Sciatic nerve (tissue), 2 donors: ENCODE data around the gene CCDC171. TPM values are rescaled to one million over a fixed set of nuclear protein-coding genes. Genes with fewer than 3 reads are reported as not detected.
"Not testable (repeated sequence)": the region's sequence is repeated elsewhere in the genome, so short reads cannot be mapped to it uniquely, and the experiment has no call there.

Source experiments
- ATAC-seq: fragments of 200-7000 bp; cut with Tn5 transposase; one replicate; pipeline ENCODE4 v1.9.1; 2020; ENCODE audit warnings: mild to moderate bottlenecking, moderate library complexity
- DNase-seq: peaks from one replicate; pipeline ENCODE4 v3.0.0-alpha.2; 2020; ENCODE audit warnings: low spot score
- intact Hi-C: fragments of 100-400 bp; cut with DNase I; formaldehyde crosslinking; loops from one replicate; pipeline ENCODE4 v1.14.2; 2022
- total RNA-seq: library from RNA; stranded (reverse); fragmentation: NEBNext Ultra II Directional; extraction: Animal tissue kit (Norgen Biotek cat#: 25700); gene quantifications from one replicate; pipeline ENCODE4 v1.2.1, GENCODE V29; 2021
- donor health status: DM: no; HTN: no; CAD: no.
- donor health status: DM: no; HTN: no; CAD: no.

The CCDC171 gene
- total RNA-seq, 1 donor from 2014 or later: 27.1 TPM

DNA sequence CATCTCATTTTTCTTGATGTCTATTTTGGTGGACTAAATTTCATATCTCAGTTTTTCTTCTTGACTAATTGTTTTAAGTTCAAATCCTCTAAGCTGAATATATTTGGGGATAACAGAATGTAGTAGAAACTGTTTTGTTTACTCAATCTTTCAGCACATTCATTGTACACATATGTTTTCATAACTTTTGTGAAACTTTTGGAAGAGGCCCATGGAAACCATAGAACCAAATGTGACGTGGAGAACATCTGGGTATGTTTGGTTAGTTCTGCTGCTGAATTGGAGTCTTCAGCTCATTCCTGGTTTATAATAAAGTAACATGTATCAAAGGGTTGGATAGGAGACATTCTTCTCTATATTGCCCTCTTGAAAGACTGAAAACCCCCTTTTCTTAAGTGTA is 88.4 kb downstream of the CCDC171 start:
- intact Hi-C loops: no loop called here
- no peak for ATAC-seq
- DNase-seq: no peak

DNA sequence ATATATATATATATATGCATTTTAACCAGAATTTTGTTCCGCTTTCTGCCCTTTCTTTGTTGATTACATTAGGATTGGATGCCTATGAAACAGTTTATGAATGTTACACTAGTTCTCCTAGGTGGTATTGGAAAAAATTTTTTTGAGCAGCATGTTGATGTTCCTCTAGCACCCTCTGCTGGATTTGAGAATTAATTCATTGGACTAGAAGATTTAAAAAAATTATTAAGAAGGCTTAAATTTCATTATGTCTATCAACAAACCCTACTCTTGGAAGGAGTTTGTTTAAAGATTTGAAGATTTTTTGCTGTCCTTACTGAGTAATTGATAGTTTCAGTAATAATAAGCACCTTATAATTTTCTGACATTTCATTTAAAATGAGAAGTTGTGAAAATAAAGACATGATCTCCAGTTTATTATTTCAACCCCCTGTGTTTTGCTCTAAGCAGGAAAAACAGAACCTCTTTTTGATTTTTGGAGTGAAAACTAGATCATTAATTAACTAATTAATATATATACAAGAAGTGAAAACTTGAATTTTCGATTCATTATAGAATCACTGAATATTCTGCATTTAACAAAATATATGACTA is 89.6 kb downstream of the CCDC171 start:
- DNase-seq (no peak), ATAC-seq (no peak)

DNA sequence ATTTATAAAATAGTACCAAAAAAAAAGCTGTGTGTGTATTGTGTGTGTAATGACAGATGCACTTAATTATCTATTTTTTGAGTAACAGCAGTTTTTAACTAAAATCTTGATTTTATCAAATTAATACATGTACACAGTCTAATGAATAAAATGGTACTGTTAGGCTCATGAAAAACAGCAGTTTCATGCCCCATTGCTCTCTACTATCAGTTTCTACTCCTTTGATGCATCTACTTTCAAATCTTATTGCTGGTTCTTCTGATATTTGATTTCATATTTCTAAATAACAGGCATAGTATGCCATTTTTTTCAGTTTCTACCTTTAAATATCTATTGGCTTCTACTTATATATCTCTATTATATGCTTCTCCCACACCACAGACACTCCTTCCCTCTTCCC is 117.4 kb downstream of the CCDC171 start:
- no peak for ATAC-seq
- intact Hi-C loops: no loop called here

More for the DNA sequence above, 89.6 kb downstream of the CCDC171 start:
- intact Hi-C loops: no loop called here

DNA sequence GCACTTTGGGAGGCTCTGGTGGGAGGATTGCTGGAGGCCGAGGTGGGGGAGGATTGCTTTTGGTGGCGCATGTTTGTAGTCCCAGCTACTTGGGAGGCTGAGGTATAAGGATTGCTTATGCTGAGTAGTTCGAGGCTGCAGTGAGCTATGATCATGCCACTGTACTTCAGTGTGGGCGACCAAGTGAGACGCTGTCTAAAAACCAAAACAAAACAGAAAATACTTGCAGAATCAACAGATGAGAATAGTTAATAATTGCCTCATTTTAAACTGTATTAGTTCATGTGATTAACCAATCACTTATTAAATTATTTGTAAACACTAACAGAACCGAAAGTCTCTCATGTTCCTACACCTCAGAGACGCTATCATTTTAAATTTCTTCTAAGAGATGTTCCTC is 118.1 kb downstream of the CCDC171 start:
- no peak for ATAC-seq
- intact Hi-C loops: no loop called here
- no peak for DNase-seq

More for the DNA sequence above, 117.4 kb downstream of the CCDC171 start:
- no peak for DNase-seq

DNA sequence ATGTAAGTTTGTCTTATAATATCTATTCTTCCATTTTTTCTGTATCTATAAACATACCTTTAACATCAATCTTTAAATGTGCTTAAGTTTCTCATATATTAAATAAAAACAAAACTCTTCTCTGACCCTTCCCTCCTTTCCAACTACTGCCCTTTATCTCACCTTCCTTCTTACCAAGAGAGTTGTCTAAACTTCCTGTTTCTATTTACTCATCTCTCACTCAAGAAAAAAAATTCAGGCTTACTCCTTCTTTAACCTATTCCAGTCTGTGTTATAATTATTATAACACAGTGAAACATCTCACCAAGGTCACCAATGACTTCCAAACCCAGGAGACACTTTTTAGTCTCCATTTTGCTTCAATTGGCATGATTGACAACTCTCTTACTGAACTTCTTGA is 140.9 kb downstream of the CCDC171 start:
- DNase-seq: no peak
- no peak for ATAC-seq
- intact Hi-C loops: no loop called here

DNA sequence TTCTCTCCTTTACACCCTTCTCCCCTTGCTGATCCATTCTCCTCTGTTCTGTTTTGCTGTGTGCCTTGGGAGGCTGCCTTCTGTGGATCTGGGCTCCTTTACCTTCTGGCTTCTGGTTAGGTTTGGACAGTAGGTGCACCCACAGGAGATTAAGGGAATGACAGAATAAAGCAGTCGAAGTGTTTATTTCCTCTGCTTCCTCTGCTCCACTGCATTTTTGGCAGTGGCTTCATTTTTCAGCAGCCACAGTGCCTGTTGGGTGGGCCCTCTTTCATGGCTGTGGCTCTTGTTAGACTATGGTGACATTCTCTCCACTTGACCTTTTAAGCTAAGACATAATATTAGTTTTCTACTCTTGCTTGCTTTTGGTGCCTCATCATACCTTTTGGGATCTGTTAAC is 144.1 kb downstream of the CCDC171 start:
- DNase-seq (no peak), ATAC-seq (no peak)
- intact Hi-C loops: no loop called here

DNA sequence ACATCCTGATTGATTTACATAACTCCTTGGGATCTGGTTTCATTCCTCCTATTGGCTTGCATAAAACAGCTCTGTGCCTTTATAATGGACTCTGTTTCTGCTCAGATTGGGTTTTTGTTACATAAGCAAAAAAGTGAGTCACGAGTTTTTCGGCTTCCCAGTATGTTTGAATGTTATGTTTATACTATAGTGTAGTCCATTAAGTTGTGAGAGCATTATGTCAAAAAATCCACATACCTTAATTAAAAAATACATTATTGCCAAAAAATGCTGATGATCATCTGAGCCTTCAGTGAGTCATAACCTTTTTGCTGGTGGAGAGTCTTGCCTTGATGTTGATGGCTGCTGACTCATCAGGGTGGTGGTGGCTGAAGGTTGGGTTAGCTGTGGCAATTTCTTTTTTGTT is 144.6 kb downstream of the CCDC171 start:
- ATAC-seq (no peak), DNase-seq (no peak)
- intact Hi-C loops: no loop called here

DNA sequence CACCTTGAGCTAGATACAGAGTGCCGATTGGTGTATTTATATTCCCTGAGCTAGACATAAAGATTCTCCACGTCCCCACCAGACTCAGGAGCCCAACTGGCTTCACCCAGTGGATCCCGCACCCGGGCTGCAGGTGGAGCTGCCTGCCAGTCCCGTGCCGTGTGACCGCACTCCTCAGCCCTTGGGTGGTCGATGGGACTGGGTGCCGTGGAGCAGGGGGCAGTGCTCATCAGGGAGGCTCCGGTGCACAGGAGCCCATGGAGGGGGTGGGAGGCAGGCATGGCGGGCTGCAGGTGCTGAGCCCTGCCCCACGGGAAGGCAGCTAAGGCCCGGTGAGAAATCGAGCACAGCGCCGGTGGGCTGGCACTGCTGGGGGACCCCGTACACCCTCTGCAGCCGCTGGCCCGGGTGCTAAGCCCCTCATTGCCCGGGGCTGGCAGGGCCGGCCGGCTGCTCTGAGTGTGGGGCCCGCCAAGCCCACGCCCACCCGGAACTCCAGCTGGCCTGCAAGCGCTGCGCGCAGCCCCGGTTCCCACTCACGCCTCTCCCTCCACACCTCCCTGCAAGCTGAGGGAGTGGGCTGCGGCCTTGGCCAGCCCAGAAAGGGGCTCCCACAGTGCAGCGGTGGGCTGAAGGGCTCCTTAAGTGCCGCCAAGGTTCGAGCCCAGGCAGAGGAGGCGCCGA is 147.2 kb downstream of the CCDC171 start:
- ATAC-seq, intact Hi-C loops, DNase-seq: not testable (repeated sequence)

DNA sequence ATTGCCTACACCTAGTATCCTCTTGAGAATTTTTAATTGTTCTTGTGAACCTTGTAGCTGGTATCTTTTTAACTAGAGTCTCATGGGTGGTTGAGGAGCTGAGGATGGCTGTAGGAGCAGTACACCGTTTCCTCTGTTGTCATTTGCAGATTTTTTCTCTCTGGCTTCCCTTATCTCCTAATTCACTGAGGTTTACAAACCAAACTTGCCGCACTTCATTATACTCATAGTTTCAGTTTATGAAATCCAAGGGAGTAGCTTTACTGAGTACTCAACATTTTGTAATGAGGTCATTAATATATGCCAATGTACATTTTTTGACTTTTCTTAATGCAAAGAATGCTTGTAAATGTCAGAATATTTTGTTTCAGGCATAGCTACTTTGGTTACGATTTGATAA is 154.2 kb downstream of the CCDC171 start:
- intact Hi-C loops: no loop called here
- no peak for ATAC-seq
- no peak for DNase-seq

DNA sequence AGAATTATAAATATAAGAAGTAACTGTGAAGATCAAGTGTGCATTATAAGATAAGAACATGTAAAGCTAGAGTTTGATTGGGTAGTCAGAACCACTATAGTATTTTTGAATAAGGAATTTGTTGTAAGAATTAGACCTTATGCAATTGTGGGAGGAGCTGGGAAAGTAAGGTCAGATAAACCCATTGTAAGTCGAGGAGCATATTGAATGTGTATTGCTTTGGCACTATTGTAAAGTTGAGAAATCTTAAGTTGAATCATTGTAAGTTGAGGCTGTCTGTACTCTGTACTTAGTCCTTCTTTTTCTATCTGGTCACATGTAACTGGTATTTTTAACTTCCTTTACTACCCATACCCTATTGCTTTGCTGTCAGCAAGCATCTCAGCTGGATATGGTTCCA is 158.7 kb downstream of the CCDC171 start:
- ATAC-seq: no peak
- no peak for DNase-seq
- intact Hi-C loops: no loop called here

DNA sequence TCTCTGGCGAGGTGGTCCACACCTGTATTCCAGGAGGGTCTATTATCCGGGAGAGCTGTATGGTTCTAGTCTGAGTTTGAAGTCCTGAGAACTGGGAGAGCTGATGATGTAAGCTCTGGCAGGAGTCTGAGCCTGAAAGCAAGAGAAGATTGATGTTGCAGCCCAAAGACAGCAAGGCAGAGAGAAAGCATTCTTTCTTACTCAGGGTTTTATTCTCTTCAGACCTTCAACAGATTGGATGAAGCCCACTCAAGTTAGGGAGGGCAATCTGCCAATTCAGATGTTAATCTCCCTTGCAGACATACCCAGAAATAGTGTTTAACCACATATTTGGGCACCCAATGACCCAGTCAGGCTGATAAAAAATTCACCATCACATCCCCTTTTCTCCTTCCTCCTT is 159.1 kb downstream of the CCDC171 start:
- DNase-seq (no peak), ATAC-seq (no peak)
- intact Hi-C loops: no loop called here

DNA sequence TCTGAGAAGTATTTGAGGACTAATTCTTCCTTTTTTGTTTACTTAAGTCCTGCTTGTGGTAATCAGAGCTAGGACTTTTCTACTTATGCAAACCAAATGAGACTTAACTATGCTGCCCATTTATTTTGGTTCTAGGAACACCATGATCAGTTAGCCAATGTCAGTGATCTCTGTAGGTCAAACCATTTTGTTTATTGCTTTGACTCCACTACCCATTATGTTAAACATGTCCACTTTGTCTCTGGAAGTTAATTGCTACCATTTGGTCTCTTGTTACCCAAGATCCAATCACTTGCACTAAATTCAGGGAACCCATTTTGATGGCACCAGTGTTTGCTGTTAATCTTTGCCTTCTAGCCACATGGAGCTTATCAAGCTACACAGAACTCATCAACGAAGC is 161.9 kb downstream of the CCDC171 start:
- no peak for DNase-seq
- no peak for ATAC-seq
- intact Hi-C loops: no loop called here

DNA sequence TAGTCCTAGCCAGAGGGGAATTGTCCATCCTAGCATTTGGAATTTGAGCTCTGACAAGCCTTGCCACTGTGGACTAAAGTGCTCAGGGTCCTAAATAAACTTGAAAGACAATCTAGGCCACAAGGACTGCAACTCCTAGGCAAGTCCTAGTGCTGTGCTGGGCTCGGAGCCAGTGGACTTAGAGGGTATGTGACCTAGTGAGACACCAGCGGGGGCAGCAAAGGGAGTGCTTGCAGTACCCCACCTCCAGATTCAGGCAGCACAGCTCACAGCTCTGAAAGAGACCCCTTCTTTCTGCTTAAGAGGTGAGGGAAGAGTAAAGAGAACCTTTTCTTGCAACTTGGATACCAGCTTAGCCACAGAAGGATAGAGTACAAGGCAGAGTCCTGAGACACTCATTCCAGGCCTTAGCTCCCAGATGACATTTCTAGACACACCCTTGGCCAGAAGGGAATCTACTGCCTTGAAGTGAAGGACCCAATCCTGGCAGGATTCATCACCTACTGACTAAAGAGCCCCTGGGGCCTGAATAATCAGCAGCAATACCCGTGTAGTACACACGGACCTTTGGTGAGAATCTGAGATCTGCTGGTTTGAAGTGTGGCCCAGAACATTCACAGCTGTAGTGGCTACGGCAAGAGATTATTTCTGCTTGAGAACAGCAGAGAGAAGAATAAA is 164.6 kb downstream of the CCDC171 start:
- no peak for ATAC-seq
- intact Hi-C loops: no loop called here
- DNase-seq: no peak

DNA sequence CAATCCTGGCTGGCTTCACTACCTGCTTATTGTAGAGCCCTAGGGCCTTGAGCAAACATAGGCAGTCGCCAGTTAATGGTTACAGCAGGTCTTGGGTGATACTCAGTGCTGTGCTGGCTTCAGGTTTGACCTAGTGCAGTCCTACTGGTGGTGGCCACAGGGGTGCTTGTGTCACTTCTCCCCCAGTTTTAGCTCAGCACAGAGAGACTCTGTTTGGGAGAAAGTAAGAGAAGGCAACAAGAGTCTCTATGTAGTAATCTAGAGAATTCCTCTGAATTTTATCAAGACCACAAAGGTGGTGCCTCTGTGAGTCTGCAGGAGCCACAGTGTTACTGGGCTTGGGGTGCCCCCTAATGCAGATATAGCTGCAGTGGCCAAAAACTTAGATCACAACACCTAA is 165.6 kb downstream of the CCDC171 start:
- intact Hi-C loops: no loop called here
- ATAC-seq (no peak), DNase-seq (no peak)

DNA sequence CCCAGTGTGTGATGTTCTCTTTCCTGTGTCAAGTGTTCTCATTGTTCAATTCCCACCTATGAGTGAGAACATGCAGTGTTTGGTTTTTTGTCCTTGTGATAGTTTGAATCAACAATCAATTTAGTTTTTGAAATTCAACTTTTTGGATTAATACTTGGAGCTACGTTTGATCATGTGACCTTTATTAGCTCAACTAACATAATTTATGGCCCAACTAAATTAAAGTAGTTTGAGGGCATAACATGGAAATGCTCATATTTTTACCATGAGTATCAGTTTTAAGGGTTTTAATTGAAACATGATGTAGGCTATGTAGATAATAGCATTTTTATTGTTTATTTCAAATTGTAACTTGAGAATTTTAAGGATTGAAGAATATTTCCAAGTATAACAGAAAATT is 168.0 kb downstream of the CCDC171 start:
- no peak for ATAC-seq
- intact Hi-C loops: no loop called here
- DNase-seq: no peak

DNA sequence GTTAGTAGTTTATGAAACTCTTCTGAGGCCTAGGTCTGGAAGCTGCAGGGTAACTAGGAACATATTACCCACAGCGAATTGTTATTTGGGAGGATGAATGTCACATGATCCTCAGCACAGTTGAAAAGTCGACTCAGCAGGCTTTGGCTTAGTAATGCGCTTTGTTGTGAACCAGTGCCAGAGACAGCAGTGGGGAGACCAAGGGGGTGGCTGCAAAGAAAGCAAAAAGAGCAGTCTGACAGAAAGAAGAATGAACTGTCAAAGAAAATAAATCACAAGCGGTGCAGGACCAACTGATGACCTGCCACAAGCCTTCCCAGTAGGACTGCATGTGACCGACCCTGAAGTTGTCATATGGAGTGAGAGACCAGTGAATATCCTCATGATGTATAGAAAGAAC is 170.0 kb downstream of the CCDC171 start:
- no peak for DNase-seq
- intact Hi-C loops: no loop called here
- ATAC-seq: no peak

DNA sequence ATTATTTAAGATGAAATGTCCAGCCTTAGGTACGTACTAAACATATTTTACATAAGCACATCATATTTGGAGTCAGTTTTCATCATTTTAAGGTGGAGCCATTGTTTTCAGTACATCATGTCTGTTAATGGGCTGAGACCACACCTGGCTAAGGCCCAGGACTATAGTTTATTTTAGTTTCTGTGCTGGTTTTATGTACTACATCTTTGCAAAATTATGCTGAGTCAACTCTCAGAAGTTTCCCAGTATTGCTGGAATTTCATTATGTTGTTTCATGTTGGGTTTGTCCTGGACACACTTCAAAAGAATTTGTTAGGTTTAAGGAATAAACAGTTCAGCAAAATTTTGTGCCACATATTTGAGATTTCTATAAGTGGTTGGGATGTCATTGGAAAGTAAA is 171.2 kb downstream of the CCDC171 start:
- intact Hi-C loops: no loop called here
- ATAC-seq (no peak), DNase-seq (no peak)

DNA sequence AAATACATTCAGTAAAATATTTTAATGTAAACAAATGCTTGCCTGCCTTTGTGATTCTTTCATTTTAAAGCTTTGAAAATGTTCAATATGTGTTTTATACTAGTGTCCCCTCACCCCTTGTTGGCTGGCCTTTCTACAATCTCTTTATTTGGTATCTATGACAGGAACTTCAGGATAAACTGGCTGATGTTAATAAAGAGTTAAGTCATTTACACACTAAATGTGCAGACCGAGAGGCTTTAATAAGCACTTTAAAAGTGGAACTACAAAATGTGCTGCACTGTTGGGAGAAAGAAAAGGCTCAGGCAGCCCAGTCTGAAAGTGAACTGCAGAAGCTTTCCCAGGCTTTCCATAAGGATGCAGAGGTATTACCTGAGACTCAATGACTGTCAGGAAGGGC is 171.8 kb downstream of the CCDC171 start:
- intact Hi-C loops: no loop called here
- DNase-seq: no peak
- no peak for ATAC-seq

DNA sequence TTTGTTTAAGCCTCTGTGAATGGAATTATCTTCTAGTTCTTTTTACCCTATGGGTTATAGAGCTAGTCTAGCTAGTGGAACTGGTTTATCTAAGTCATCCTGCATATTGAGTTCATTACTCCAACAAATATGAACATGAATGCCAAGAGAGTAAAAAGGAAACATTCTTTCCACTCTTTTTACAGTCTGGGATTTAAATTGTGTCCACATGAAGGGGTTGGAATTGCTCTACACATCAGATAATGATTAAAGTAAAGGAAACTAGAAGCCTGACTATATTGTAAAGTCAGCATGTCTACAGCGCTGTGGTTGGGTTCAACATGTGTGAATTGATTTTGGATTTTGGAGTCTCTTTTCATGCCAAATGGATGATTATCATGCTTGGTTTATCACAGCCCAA is 173.1 kb downstream of the CCDC171 start:
- no peak for DNase-seq
- intact Hi-C loops: no loop called here
- ATAC-seq: no peak

DNA sequence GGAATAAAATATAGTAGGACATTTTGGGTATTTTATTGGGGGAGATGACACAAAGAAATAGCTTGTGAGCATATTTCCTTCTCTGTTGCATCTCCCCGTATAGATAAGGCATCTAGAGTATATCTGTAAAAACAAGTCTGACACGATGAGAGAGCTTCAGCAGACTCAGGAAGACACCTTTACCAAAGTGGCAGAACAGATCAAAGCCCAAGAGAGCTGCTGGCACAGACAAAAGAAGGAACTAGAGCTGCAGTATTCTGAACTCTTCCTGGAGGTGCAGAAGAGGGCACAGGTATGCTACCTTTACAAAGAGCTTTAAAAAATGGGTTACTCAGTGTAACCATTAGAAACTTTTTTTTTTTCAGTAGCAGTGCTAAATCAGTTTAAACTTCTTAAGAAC is 176.7 kb downstream of the CCDC171 start:
- intact Hi-C loops: no loop called here
- no peak for DNase-seq
- no peak for ATAC-seq
